SK-N-SH treated with all-trans-retinoic acid at 6 μM for 48 hours (cell line): ENCODE data around the gene ZC3H10.

Experiments
- PATZ1 ChIP-seq: fragments of 250-450 bp; sonication (Bioruptor Pico); IDR thresholded peaks from 2 replicates; pipeline ENCODE4 v1.8.0; 2020; ENCODE audit warnings: mild to moderate bottlenecking, moderate library complexity, borderline replicate concordance
- ZNF8 ChIP-seq: fragments of 450-650 bp; formaldehyde crosslinking; IDR thresholded peaks from 2 replicates; pipeline ENCODE4 v1.5.0; 2020; ENCODE audit warnings: mild to moderate bottlenecking, moderate library complexity

- TF ChIP-seq PATZ1 (no peak), ZNF8 (CRISPR knock-in tag) (no peak)
Observed at GRCh38 chr12:56127485-56127887, 9.4 kb downstream of the ZC3H10 start.
